GM15510 (cell line): ENCODE results near the gene LRRTM4.

Experiments
- POLR2A ChIP-seq: IDR thresholded peaks from 3 replicates; pipeline ENCODE4 v1.6.1; 2011; ENCODE audit warnings: borderline replicate concordance; ENCODE audit not compliant: insufficient read length; ENCODE audit errors: extremely low read depth

The LRRTM4 gene

GRCh38 chr2:77179297-77179696, 342.9 kb downstream of the LRRTM4 start:
- no peak for TF ChIP-seq POLR2A

- TF ChIP-seq POLR2A, result no peak
Observed at GRCh38 chr2:77169426-77169825, 352.8 kb downstream of the LRRTM4 start.

- TF ChIP-seq POLR2A, result no peak
Observed at GRCh38 chr2:77161009-77161408, 361.2 kb downstream of the LRRTM4 start.

GRCh38 chr2:77156599-77156998, 365.6 kb downstream of the LRRTM4 start:
- TF ChIP-seq POLR2A, result no peak

- TF ChIP-seq POLR2A, result no peak
Observed at GRCh38 chr2:77155511-77155910, 366.7 kb downstream of the LRRTM4 start.

- no peak for TF ChIP-seq POLR2A
Observed at GRCh38 chr2:77149565-77149964, 372.6 kb downstream of the LRRTM4 start.

- no peak for TF ChIP-seq POLR2A
Observed at GRCh38 chr2:77147153-77147552, 375.0 kb downstream of the LRRTM4 start.

- no peak for TF ChIP-seq POLR2A
Observed at GRCh38 chr2:77144772-77145171, 377.4 kb downstream of the LRRTM4 start.

GRCh38 chr2:77142141-77142540, 380.0 kb downstream of the LRRTM4 start:
- no peak for TF ChIP-seq POLR2A

- TF ChIP-seq POLR2A, result no peak
Observed at GRCh38 chr2:77127345-77127744, 394.8 kb downstream of the LRRTM4 start.

GRCh38 chr2:77121518-77121917, 400.7 kb downstream of the LRRTM4 start:
- TF ChIP-seq POLR2A, result no peak

- no peak for TF ChIP-seq POLR2A
Observed at GRCh38 chr2:77119333-77119732, 402.8 kb downstream of the LRRTM4 start.

- no peak for TF ChIP-seq POLR2A
Observed at GRCh38 chr2:77108915-77109314, 413.3 kb downstream of the LRRTM4 start.

- TF ChIP-seq POLR2A, result no peak
Observed at GRCh38 chr2:77105008-77105407, 417.2 kb downstream of the LRRTM4 start.

- no peak for TF ChIP-seq POLR2A
Observed at GRCh38 chr2:77104554-77104953, 417.6 kb downstream of the LRRTM4 start.

GRCh38 chr2:77102927-77103326, 419.2 kb downstream of the LRRTM4 start:
- TF ChIP-seq POLR2A, result no peak

GRCh38 chr2:77101796-77102452, 420.3 kb downstream of the LRRTM4 start:
- no peak for TF ChIP-seq POLR2A

- no peak for TF ChIP-seq POLR2A
Observed at GRCh38 chr2:77099961-77100360, 422.2 kb downstream of the LRRTM4 start.

GRCh38 chr2:77095096-77095495, 427.1 kb downstream of the LRRTM4 start:
- TF ChIP-seq POLR2A, result no peak
